Measurements from ENCODE around the gene PPM1J.
A peak's percentile ranks its signal among the peaks of the same experiment; 100 is the strongest.

PPM1J gene

GRCh38 chr1:112704391-112704933 is 10.7 kb downstream of the PPM1J start:
- DNase-seq: no peak

DNA sequence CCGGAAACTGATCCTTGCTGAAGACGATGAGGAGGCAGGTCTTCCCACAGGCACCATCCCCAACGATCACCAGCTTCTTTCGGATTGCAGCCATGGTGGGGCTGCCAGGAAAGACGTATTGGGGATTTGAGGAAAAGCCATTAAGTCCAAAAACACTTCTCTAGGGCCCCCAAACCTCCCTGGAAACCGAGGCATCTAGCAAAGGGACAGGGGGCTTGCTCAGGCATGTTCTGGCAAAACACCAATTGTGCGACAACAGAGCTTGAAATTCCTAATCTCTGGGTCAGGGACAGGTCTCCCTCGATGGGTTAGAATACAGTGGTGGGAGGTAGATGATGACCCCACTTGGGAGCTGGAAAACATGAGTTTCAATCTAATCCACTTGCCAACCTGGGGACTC is 11.4 kb downstream of the PPM1J start:
- no peak for DNase-seq

GRCh38 chr1:112702420-112703261 is 12.5 kb downstream of the PPM1J start:
- no peak for DNase-seq

DNA sequence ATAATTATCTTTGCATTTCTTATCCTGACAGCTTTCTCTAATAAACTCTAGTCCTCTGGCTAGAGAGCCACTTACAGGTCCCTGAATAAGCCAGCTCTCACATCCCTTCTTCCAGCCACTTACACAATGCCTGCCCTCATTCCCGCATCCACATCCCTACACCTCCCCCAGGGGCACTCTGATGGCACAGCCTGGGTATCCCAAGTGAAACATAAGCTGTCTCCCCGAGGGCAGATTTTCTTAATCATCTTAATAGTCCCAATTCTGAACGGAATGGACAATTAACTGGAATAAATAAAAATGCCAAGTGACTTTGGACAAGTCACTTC is 13.1 kb downstream of the PPM1J start:
- no peak for DNase-seq

- DNase-seq: no peak
Observed at GRCh38 chr1:112701227-112702066, 13.7 kb downstream of the PPM1J start.

DNA sequence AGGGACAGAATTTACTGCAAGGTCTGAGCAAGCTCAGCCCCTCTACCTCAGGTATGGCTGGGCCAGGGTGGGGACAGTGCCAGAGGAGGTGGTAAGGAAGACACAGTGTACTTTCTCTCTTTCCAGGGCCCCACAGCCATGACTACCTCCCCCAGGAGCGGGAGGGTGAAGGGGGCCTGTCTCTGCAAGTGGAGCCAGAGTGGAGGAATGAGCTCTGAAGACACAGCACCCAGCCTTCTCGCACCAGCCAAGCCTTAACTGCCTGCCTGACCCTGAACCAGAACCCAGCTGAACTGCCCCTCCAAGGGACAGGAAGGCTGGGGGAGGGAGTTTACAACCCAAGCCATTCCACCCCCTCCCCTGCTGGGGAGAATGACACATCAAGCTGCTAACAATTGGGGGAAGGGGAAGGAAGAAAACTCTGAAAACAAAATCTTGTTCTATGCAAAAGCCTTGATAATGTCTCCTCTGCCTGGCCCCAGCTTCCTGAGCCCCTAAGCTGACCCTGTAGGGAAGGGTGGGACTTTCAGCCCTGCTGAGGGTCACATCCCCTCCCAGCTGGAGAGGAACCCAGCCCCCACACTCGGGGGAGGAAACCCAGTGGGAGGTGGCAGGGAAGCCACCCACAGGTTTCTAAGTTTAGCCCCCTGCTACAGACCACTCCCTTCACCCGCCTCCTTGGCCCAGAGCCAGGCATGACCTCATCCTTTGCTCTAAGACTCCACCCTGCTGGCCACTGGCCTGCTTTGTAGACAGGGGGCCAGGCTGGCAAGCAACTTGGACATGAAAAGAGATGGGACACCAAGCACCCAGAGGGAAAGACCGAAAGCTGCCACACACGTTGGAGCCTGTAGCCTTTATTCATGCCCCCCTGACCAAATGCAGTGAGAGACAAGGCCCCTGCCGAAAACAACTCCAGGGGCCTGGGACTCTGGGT is 14.6 kb downstream of the PPM1J start:
- peak; percentile 98 for DNase-seq

- DNase-seq: no peak
Observed at GRCh38 chr1:112699425-112700144, 15.5 kb downstream of the PPM1J start.

DNA sequence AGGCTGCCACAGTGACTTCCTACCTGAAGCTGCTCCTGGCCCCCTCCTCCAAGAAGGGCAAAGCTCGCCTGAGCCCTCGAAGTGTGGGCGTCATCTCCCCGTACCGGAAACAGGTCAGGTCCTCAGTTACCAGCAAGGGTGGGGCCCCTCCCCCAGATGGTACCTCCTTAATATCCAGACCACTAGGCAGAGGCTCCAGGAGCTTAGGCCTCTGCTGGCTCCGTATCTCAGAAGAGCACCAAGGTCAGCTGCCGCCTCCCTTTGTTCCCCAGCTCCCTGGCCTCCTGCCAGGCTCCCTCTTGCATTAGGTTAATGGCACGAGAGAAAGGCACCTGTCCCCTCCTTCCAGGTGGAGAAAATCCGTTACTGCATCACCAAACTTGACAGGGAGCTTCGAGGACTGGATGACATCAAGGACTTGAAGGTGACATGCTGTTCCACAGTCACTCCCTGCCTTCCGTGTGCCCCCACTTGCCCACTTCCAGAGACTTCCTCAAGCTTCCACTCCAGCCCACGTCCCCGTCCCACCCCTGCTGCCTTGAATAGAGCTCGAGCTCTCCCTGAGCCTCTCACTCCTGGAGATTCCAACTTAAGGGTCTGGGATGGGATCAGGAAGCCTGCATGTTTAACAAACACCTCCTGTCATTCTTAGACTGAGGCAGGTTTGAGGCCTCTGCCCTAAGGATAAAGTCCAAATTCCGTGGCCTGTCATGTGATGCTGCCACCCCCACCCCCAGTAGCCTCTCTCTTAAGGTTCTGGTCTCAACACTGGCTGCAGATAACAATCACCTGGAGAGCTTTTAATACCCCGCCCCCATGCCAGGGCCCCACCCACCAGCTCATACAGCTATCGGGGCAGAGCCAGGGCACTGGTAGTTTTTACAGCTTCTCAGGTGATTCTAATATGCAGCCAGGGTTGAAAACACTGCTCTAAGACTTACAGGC is 16.5 kb downstream of the PPM1J start:
- DNase-seq: no peak

DNA sequence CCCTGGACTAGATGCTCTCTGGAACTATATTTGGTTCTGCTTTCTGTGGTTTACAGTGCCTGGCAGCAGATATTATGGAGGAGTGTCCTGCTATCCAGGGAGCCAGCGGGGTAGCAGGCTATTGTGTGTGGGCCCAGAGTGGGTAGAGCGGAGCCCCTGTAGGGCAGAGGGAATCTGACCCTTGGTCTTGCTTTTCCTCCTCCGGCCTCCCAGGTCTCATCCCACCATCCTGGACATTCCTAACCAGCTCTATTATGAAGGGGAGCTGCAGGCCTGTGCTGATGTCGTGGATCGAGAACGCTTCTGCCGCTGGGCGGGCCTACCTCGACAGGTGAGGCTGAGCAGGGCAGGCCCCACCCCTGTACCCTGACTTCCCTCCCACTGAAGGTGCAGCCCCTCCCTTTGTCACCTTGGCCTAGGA is 17.3 kb downstream of the PPM1J start:
- DNase-seq: no peak

- DNase-seq: no peak
Observed at GRCh38 chr1:112696578-112697314, 18.4 kb downstream of the PPM1J start.

DNA sequence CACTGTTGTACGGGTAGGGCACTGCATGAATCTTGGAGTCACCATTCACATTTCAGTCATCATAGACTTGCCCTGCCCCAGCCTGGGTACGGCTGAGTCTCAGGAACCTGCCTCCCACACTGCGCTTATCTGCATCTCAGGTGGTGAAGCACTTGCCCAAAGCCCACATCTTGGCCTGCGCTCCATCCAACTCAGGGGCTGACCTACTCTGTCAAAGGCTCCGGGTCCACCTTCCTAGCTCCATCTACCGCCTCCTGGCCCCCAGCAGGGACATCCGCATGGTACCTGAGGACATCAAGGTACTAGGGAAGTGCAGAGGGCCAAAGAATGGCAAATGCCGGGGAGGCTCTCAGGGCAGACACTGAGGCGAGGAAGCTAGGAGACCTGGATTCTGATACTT is 19.9 kb downstream of the PPM1J start:
- no peak for DNase-seq

GRCh38 chr1:112694363-112694929 is 20.7 kb downstream of the PPM1J start:
- DNase-seq: no peak

GRCh38 chr1:112693821-112694220 is 21.3 kb downstream of the PPM1J start:
- DNase-seq: no peak

- no peak for DNase-seq
Observed at GRCh38 chr1:112692681-112693080, 22.5 kb downstream of the PPM1J start.

DNA sequence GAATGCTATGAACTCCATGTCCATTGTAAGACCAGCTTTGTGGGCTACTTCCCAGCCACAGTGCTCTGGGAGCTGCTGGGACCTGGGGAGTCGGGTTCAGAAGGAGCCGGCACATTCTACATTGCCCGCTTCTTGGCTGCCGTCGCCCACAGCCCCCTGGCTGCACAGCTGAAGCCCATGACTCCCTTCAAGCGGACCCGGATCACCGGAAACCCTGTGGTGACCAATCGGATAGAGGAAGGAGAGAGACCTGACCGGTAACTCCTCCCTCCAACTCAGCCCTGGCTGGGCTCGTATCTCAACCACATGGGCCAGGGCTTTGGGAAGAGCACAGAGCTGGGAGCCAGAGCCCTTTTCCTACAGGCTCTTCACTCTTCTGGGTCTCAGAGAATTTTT is 25.3 kb downstream of the PPM1J start:
- no peak for DNase-seq

DNA sequence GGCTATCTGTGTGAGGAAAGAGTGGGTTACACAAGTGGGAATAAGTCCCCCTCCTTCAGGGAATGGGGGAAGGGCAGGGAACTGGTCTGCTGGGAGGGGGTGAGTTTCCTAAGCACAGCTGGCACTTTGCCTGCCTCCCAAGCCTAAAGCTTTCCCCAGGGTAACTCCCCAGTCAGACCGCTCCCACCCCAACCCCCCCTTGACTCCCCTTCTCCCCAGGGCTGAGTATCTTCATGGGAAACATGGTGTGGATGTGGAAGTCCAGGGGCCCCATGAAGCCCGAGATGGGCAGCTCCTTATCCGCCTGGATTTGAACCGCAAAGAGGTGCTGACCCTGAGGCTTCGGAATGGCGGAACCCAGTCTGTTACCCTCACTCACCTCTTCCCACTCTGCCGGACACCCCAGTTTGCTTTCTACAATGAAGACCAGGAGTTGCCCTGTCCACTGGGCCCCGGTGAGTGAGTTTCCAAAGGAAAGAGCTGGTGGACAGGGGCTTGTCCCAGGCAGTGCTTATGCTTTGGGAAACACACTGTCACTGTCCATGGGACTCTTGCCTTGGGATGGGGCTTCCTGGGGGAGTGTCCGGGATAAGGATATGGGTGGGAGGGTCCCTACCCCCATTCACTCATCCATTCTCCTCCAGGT is 25.8 kb downstream of the PPM1J start:
- no peak for DNase-seq

GRCh38 chr1:112688781-112689193 is 26.3 kb downstream of the PPM1J start:
- no peak for DNase-seq

- DNase-seq: no peak
Observed at GRCh38 chr1:112687785-112688496, 27.2 kb downstream of the PPM1J start.
